ENCODE measurements around the gene ME2. TPM values are rescaled to one million over a fixed set of nuclear protein-coding genes. Genes with fewer than 3 reads are reported as not detected.

Gene ME2
- total and polyA plus RNA-seq, 2 of the 8 experiments (the other 6 are each of a cell fraction or from before 2014, with no cell fraction given), result 54.7 to 66.9 TPM

GRCh38 chr18:50934545-50935211, 55.8 kb downstream of the ME2 start:
- WGBS, 2 experiments (ENCODE audit: extremely low coverage in 1 of 2, insufficient coverage in 1 of 2, insufficient read length in 1 of 2, insufficient replicate concordance in 2 of 2, low coverage in 1 of 2, low lambda C conversion rate in 2 of 2, missing lambda C conversion rate in 1 of 2), result 95% methylated on average over 6 of the region's 6 CpGs; no CpG with 5 or more reads in 1 of the 2 experiments
- no peak for FAIRE-seq
- CTCF ChIA-PET (ENCODE audit: partially characterized antibody), result interaction anchor here (0.7 kb wide), 1 partner anchor 95 kb away, joined by 3 read pairs; the partner anchor contains the start of gene SMAD4
- Histone ChIP-seq H3K4ac (replicated peaks; ENCODE audit: insufficient read length, low read depth, low read length) (no peak overlapping the region), H3K18ac (ENCODE audit: extremely low read depth, low read length) (no peak overlapping the region), H4K5ac (ENCODE audit: insufficient read length, low read depth, low read length) (no peak overlapping the region), H4K91ac (replicated peaks; ENCODE audit: insufficient read length, low read length) (no peak overlapping the region), H3K9me3 (ENCODE audit: insufficient read depth in 2 of 2, low read depth in 1 of 2, low read length in 1 of 2) (no peaks in the 10 kb centered on the region), H3K27ac (ENCODE audit: low read depth, low read length) (no peak overlapping the region), H2AK5ac (ENCODE audit: low read depth, low read length) (no peak overlapping the region), H3K4me2 (ENCODE audit: insufficient read depth in 1 of 2, low read depth in 2 of 2, low read length in 2 of 2) (no peak overlapping the region), H2BK15ac (ENCODE audit: low read length) (no peak overlapping the region), H3K56ac (replicated peaks; ENCODE audit: insufficient read length, low read depth, low read length) (no peak overlapping the region), H2AFZ (ENCODE audit: low read length) (no peak overlapping the region), H3K36me3 (ENCODE audit: control insufficient read depth in 2 of 4, insufficient read depth in 4 of 4, low read length in 3 of 4) (peaks cover 0 to 10% (median 1%) of the 10 kb centered on the region in 4 experiments; a peak in 3 of 8 replicates), H3K79me1 (ENCODE audit: low read depth, low read length) (no peaks in the 10 kb centered on the region), H2BK12ac (ENCODE audit: low read depth, low read length) (no peak overlapping the region), H2BK5ac (ENCODE audit: low read depth, low read length) (no peak overlapping the region), H3K14ac (ENCODE audit: insufficient read length) (no peak overlapping the region), H3K9ac (replicated peaks in 1 of 4; ENCODE audit: extremely low read depth in 1 of 4, low read depth in 3 of 4, low read length in 3 of 4) (no peak overlapping the region), H3K4me1 (replicated peaks in 1 of 4; ENCODE audit: control insufficient read depth in 3 of 4, insufficient read depth in 4 of 4, low read length in 3 of 4) (no peaks in the 10 kb centered on the region), H3K27me3 (replicated peaks in 1 of 4; ENCODE audit: control insufficient read depth in 3 of 4, extremely low read depth in 1 of 4, insufficient read depth in 3 of 4, low read length in 3 of 4) (no peaks in the 10 kb centered on the region), H3K23me2 (ENCODE audit: low read depth, low read length) (no peaks in the 10 kb centered on the region), H2BK120ac (replicated peaks; ENCODE audit: low read depth, low read length) (no peak overlapping the region), H4K20me1 (replicated peaks in 1 of 2; ENCODE audit: control insufficient read depth in 1 of 2, insufficient read depth in 2 of 2, low read length in 2 of 2) (no peaks in the 10 kb centered on the region), H3K23ac (ENCODE audit: insufficient read length) (no peak overlapping the region), H4K8ac (ENCODE audit: extremely low read depth, insufficient read depth, low read length) (no peak overlapping the region), H3K4me3 (ENCODE audit: extremely low read depth in 1 of 4, insufficient read depth in 2 of 4, low read depth in 3 of 4, low read length in 4 of 4) (no peak overlapping the region), H3K79me2 (ENCODE audit: control insufficient read depth in 1 of 2, insufficient read depth in 2 of 2, low read length in 2 of 2) (no peaks in the 10 kb centered on the region), H2BK20ac (ENCODE audit: low read length) (no peak overlapping the region)
- POLR2A ChIA-PET (ENCODE audit: partially characterized antibody), result no interaction called here
- DNase-seq (ENCODE audit: low read depth in 1 of 2, low spot score in 2 of 2), result no peak
- no peak for TF ChIP-seq SP2 (IDR thresholded peaks at IDR 0.05; ENCODE audit: low read length)
- TF ChIP-seq ATF3 (IDR thresholded peaks at IDR 0.05; ENCODE audit: insufficient read depth, low read depth, low read length), result no peak
- TF ChIP-seq JUN (IDR thresholded peaks at IDR 0.05; ENCODE audit: low read depth, low read length), result no peak
- no peak for TF ChIP-seq JUND (IDR thresholded peaks at IDR 0.05; ENCODE audit: low read length)
- no peak for TF ChIP-seq POLR2AphosphoS5 (IDR thresholded peaks at IDR 0.05; ENCODE audit: low read depth, low read length)
- TF ChIP-seq SP1 (IDR thresholded peaks at IDR 0.05; ENCODE audit: low read depth, low read length), result no peak
- no peak for TF ChIP-seq NANOG (IDR thresholded peaks at IDR 0.05; ENCODE audit: insufficient read depth, low read depth, low read length, poor library complexity, severe bottlenecking)
- no peak for TF ChIP-seq CBX8 (IDR thresholded peaks at IDR 0.05; ENCODE audit: borderline replicate concordance, low read depth, low read length)
- no peak for TF ChIP-seq TBP (IDR thresholded peaks at IDR 0.05; ENCODE audit: low read depth, low read length)
- no peak for TF ChIP-seq ZNF274 (IDR thresholded peaks at IDR 0.05; ENCODE audit: borderline replicate concordance, extremely low read depth, low read length)

Measured in H1 (cell line).